Epithelial cell of proximal tubule (primary cell): ENCODE data around the gene CAPN13. TPM values are rescaled to one million over a fixed set of nuclear protein-coding genes. Genes with fewer than 3 reads are reported as not detected.

ENCODE experiments used
- DNase-seq: peaks from one replicate; pipeline ENCODE4 v3.0.0-alpha.2; 2011; ENCODE audit warnings: low read depth
- H3K4me3 ChIP-seq: 2 replicates; pipeline ENCODE4 v1.5.1; 2011; ENCODE audit warnings: low read depth, mild to moderate bottlenecking, low read length
- total RNA-seq: library from RNA; depleted of rRNA; stranded (reverse); fragments of >200 nt; gene quantifications from 2 replicates; pipeline ENCODE4 v1.2.3, GENCODE V29; 2015
- TF ChIP-seq, protein P1 (sequence below): conservative IDR thresholded peaks from 2 replicates; pipeline ENCODE4 v1.5.1; 2012; ENCODE audit warnings: low read depth, mild to moderate bottlenecking, low read length

The CAPN13 gene
- total RNA-seq, 1 donor from 2014 or later = 0.63 TPM

DNA sequence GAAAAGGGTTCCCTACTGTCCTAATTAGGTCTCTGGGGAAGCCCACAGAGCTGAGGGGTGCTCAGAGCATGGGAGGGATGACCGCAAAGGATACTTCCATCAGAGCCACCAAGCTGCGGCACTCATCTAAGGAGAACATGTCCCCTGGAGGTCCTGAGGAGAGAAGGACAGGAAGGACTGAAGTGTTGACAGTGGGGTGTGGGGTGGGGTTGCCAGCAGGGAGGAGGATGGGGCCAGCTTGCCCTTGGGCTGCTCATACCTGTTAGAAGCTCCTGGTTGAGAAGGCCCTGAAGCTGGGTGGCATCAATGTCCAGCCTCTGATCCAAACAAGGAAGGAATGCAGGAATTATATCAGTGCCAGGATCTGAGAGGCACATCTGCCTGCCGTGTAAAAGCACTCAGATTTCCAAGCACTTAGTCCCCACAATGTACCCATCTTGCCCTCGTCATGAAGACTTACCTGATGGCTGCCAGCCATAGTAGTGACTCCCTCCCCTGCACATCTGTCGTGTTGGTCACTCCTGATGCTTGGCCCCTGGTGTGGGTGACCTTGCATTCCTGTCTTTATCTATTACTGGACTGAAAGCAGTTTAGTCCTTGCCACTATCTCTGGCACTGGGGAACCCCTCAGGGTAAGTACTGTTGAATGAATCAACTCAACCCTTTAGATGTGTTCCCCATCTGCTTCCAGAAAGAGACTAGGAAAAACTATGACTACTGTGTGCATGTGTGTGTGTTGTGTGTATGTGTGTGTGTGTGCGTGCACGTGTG is 68.9 kb downstream of the CAPN13 start:
- no peak overlapping the region for H3K4me3 ChIP-seq
- no peak for DNase-seq
- TF ChIP-seq, protein P1, sequence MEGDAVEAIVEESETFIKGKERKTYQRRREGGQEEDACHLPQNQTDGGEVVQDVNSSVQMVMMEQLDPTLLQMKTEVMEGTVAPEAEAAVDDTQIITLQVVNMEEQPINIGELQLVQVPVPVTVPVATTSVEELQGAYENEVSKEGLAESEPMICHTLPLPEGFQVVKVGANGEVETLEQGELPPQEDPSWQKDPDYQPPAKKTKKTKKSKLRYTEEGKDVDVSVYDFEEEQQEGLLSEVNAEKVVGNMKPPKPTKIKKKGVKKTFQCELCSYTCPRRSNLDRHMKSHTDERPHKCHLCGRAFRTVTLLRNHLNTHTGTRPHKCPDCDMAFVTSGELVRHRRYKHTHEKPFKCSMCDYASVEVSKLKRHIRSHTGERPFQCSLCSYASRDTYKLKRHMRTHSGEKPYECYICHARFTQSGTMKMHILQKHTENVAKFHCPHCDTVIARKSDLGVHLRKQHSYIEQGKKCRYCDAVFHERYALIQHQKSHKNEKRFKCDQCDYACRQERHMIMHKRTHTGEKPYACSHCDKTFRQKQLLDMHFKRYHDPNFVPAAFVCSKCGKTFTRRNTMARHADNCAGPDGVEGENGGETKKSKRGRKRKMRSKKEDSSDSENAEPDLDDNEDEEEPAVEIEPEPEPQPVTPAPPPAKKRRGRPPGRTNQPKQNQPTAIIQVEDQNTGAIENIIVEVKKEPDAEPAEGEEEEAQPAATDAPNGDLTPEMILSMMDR = no peak

DNA sequence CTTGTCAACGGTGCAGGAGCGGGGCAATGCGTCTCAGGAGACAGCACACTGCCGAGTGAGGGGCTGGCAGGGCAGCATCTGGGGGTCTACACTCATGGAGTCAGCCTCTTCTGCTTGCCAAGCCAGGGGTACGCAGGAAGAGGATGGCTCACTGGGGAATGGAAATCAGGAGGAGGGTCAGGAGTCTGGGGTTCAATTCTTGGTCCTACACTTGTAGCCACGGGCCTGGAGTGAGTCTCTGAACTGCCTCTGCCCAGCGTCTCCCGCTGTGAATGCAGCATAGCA is 70.0 kb downstream of the CAPN13 start:
- no peak overlapping the region for H3K4me3 ChIP-seq
- no peak for DNase-seq
- TF ChIP-seq, protein P1 = no peak

DNA sequence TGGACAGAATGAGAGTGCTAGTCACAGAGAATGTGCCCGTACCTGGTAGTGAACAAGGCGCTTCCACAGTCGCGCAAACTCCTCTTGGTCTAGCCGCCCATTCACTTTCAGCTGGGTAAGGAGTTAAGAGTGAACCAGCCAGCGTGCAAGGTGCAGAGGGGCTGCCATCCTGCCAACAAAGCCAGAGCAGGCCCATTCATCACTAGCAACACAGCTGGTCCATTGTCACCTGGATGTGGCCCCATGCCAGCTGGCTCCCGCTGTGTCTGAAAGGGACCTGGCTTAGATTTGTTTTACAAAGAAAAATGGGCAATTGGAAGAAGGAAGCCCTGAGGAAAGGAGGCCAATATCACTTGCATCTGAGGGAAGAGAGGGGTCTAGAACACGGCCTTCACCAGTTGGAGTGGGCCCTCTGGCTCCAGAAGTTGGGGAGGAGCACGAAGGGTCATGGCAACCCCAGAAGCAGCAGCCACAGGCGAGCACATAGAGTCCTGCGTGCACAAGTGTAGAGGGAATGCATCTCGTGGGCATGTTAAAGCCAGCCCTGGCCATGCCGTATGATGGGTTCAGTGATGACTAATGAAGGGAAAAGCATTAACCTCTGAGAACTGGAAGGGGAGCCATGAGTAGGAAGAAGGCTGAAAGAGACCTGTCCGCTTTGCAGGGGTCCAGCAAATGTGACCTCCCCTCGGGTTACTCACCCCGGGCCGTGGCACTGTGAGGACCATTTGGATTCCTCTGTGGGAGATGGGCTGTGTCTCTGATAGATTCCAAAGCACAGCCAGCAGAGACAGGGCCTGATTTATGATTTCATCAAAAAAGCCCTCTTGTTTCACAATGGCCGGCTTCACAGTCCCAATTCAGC is 70.6 kb downstream of the CAPN13 start:
- no peak for DNase-seq
- H3K4me3 ChIP-seq = no peak overlapping the region
- TF ChIP-seq, protein P1 = no peak

GRCh38 chr2:30733876-30734520 is 73.2 kb downstream of the CAPN13 start:
- no peak overlapping the region for H3K4me3 ChIP-seq
- DNase-seq = no peak
- TF ChIP-seq, protein P1 = no peak

DNA sequence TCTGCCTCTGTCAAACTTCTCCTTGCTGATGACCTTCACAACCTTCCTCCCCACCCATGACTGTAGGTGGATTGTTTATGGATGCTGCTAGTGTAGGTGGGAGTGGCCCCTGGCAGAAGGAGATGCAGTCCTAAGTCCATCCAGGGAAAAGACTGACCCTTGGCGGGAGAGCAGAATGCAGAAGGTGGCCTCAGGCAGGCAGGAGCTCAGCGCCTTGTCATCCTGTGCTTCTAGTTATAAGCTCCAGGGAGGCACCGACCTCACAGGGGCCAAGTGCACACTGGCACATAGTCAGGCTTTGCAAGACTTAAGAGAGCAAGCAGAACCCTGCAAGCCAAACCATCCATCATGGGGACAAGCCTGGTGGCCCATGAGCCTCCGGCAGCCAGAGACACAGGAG is 74.4 kb downstream of the CAPN13 start:
- no peak overlapping the region for H3K4me3 ChIP-seq
- no peak for DNase-seq
- TF ChIP-seq, protein P1 = no peak

- TF ChIP-seq, protein P1 = no peak
- H3K4me3 ChIP-seq = no peak overlapping the region
- no peak for DNase-seq
Measured at GRCh38 chr2:30732376-30732775, 74.9 kb downstream of the CAPN13 start.
